Measurements from ENCODE around the gene CDC42BPB. TPM values are rescaled to one million over a fixed set of nuclear protein-coding genes. Genes with fewer than 3 reads are reported as not detected.
A peak's percentile ranks its signal among the peaks of the same experiment; 100 is the strongest.

CDC42BPB gene
- total RNA-seq, 4 donors from 2014 or later, result 145 to 255 (median 197) TPM

GRCh38 chr14:103064436-103064835, 7.1 kb upstream of the CDC42BPB start:
- TF ChIP-seq POLR2A (IDR thresholded peaks at IDR 0.05) (no peak), CTCF (IDR thresholded peaks at IDR 0.05) (no peak)
- Histone ChIP-seq H3K27me3 (no peaks in the 10 kb centered on the region), H3K9me3 (no peaks in the 10 kb centered on the region), H3K4me1 (peaks cover 0 to 18% (median 3%) of the 10 kb centered on the region in 4 donors), H3K27ac (no peak overlapping the region), H3K36me3 (no peaks in the 10 kb centered on the region), H3K4me3 (no peak overlapping the region)
- DNase-seq, result no peak

GRCh38 chr14:103061482-103061976, 4.2 kb upstream of the CDC42BPB start:
- Histone ChIP-seq H3K9me3 (no peaks in the 10 kb centered on the region), H3K36me3 (no peaks in the 10 kb centered on the region), H3K27ac (no peak overlapping the region), H3K4me1 (peaks cover 0 to 11% (median under 1%) of the 10 kb centered on the region in 4 donors), H3K27me3 (no peaks in the 10 kb centered on the region), H3K4me3 (no peak overlapping the region)
- TF ChIP-seq CTCF (IDR thresholded peaks at IDR 0.05), result no peak
- TF ChIP-seq POLR2A (IDR thresholded peaks at IDR 0.05), result no peak
- peak in 1 of 3 donors; percentile 9 for DNase-seq

GRCh38 chr14:103059556-103059955, 2.2 kb upstream of the CDC42BPB start:
- no peaks in the 10 kb centered on the region for H3K27me3 ChIP-seq
- no peak for TF ChIP-seq POLR2A (IDR thresholded peaks at IDR 0.05)
- no peak for TF ChIP-seq CTCF (IDR thresholded peaks at IDR 0.05)
- no peak overlapping the region for H3K4me3 ChIP-seq
- no peak overlapping the region for H3K27ac ChIP-seq
- no peaks in the 10 kb centered on the region for H3K36me3 ChIP-seq
- peak in 1 of 3 donors; percentile 39 for DNase-seq
- peaks cover 0 to 29% (median 3%) of the 10 kb centered on the region in 4 donors for H3K4me1 ChIP-seq
- H3K9me3 ChIP-seq, result no peaks in the 10 kb centered on the region

GRCh38 chr14:103058164-103059055, 1.1 kb upstream of the CDC42BPB start:
- no peak for TF ChIP-seq POLR2A (IDR thresholded peaks at IDR 0.05)
- no peak for TF ChIP-seq CTCF (IDR thresholded peaks at IDR 0.05)
- Histone ChIP-seq H3K27me3 (no peaks in the 10 kb centered on the region), H3K4me3 (peak overlapping the region; percentile 71 to 99 (median 80)), H3K27ac (peak overlapping the region; percentile 69 to 99 (median 83)), H3K9me3 (no peaks in the 10 kb centered on the region), H3K4me1 (peaks cover 0 to 29% (median 3%) of the 10 kb centered on the region in 4 donors), H3K36me3 (no peaks in the 10 kb centered on the region)
- DNase-seq, result peak in 2 of 3 donors; percentile 21 to 44

GRCh38 chr14:103057028-103057371, 349 bp downstream of the CDC42BPB start:
- DNase-seq, result peak in 1 of 3 donors; percentile 57
- Histone ChIP-seq H3K36me3 (no peaks in the 10 kb centered on the region), H3K4me1 (peaks cover 0 to 29% (median 3%) of the 10 kb centered on the region in 4 donors), H3K27me3 (no peaks in the 10 kb centered on the region), H3K4me3 (peak overlapping the region; percentile 78 to 99 (median 91)), H3K9me3 (no peaks in the 10 kb centered on the region), H3K27ac (peak overlapping the region; percentile 75 to 99 (median 92))
- TF ChIP-seq CTCF (IDR thresholded peaks at IDR 0.05), result no peak
- peak in 1 of 2 donors; percentile 74 for TF ChIP-seq POLR2A (IDR thresholded peaks at IDR 0.05)

All from Peyer's patch (tissue), 4 donors.